A673 (cell line): Measurements from ENCODE around the gene SAMD13. TPM values are rescaled to one million over a fixed set of nuclear protein-coding genes. Genes with fewer than 3 reads are reported as not detected.

Experiments
- BruUV-seq: library from RNA; stranded (reverse); fragments of 400-500 nt; replicated peaks from 2 replicates; lab custom pipeline; 2021; lab: Mats Ljungman, UMichigan
- CTCF ChIA-PET: fragments of 300-600 bp; sonication (Branson Sonifier 250); formaldehyde crosslinking; loops from one replicate; lab custom pipeline; 2022; ENCODE audit warnings: antibody characterized with exemption; lab: Charles Lee
- POLR2A ChIA-PET: fragments of 300-600 bp; sonication (Branson Sonifier 250); formaldehyde crosslinking; loops from one replicate; lab custom pipeline; 2022; ENCODE audit warnings: antibody characterized with exemption; ENCODE audit not compliant: low non-redundant PET; lab: Charles Lee
- DNase-seq: peaks from one replicate; pipeline ENCODE4 v3.0.0-alpha.2; 2015; ENCODE audit warnings: low spot score
- H3K27ac ChIP-seq: fragments of 200-600 bp; sonication (generic); 2 replicates; pipeline ENCODE4 v1.5.1; 2016; ENCODE audit warnings: mixed run types, low read depth, mild to moderate bottlenecking, mixed read lengths, antibody characterized with exemption, low read length; ENCODE audit not compliant: poor library complexity, severe bottlenecking
- H3K27me3 ChIP-seq: fragments of 200-600 bp; sonication (generic); replicated peaks from 2 replicates; pipeline ENCODE4 v1.6.1; 2017; ENCODE audit warnings: mixed run types, low read depth, mild to moderate bottlenecking, mixed read lengths, antibody characterized with exemption, low read length; ENCODE audit not compliant: insufficient read depth, poor library complexity
- H3K36me3 ChIP-seq: fragments of 200-600 bp; sonication (generic); 2 replicates; pipeline ENCODE4 v1.6.1; 2016; ENCODE audit warnings: mixed run types, mild to moderate bottlenecking, mixed read lengths, antibody characterized with exemption, low read length; ENCODE audit not compliant: insufficient read depth, poor library complexity, severe bottlenecking
- H3K4me1 ChIP-seq: fragments of 200-600 bp; sonication (generic); 2 replicates; pipeline ENCODE4 v1.6.1; 2017; ENCODE audit warnings: mixed run types, mild to moderate bottlenecking, mixed read lengths, antibody characterized with exemption, low read length; ENCODE audit not compliant: insufficient read depth, poor library complexity, severe bottlenecking
- H3K4me3 ChIP-seq: fragments of 200-600 bp; sonication (generic); 2 replicates; pipeline ENCODE4 v1.5.1; 2016; ENCODE audit warnings: low read depth, mixed run types, mild to moderate bottlenecking, mixed read lengths, low read length; ENCODE audit not compliant: poor library complexity, severe bottlenecking
- H3K9me3 ChIP-seq: fragments of 200-600 bp; sonication (generic); 2 replicates; pipeline ENCODE4 v1.6.1; 2016; ENCODE audit warnings: mixed run types, low read depth, mild to moderate bottlenecking, mixed read lengths, antibody characterized with exemption, low read length; ENCODE audit not compliant: poor library complexity, severe bottlenecking
- CTCF ChIP-seq: fragments of 300-800, 200-600 bp; sonication (generic); conservative IDR thresholded peaks from 2 replicates; pipeline ENCODE4 v1.5.1; 2017; ENCODE audit warnings: low read depth, mild to moderate bottlenecking, antibody characterized with exemption, low read length, moderate library complexity, mixed read lengths
- EZH2 ChIP-seq: fragments of 200-600 bp; sonication (generic); IDR thresholded peaks from 2 replicates; pipeline ENCODE4 v1.6.1; 2017; ENCODE audit warnings: borderline replicate concordance, low read depth, mild to moderate bottlenecking, mixed read lengths, antibody characterized with exemption, low read length; ENCODE audit not compliant: poor library complexity, severe bottlenecking
- intact Hi-C: fragments of 100-400 bp; cut with micrococcal nuclease; formaldehyde crosslinking; loops from one replicate; pipeline ENCODE4 v1.10.0; 2022; ENCODE audit not compliant: unreplicated experiment
- total RNA-seq: library from RNA; stranded (reverse); gene quantifications from 2 replicates; pipeline ENCODE4 v1.2.3, GENCODE V29; 2021

The SAMD13 gene
- total RNA-seq, 1 experiment from 2014 or later: 1.2 TPM

GRCh38 chr1:84370831-84371394, 69.4 kb downstream of the SAMD13 start:
- H3K27me3 ChIP-seq: no peaks in the 10 kb centered on the region
- POLR2A ChIA-PET: no interaction called here
- H3K9me3 ChIP-seq: no peaks in the 10 kb centered on the region
- CTCF ChIA-PET: no interaction called here
- intact Hi-C loops: no loop called here
- H3K36me3 ChIP-seq: no peaks in the 10 kb centered on the region
- TF ChIP-seq EZH2 (no peak), CTCF (no peak)
- no peak for DNase-seq
- H3K4me3 ChIP-seq: no peak overlapping the region
- no TSS peak for BruUV-seq
- no peaks in the 10 kb centered on the region for H3K4me1 ChIP-seq
- no peak overlapping the region for H3K27ac ChIP-seq

GRCh38 chr1:84373436-84374141, 72.1 kb downstream of the SAMD13 start:
- Histone ChIP-seq H3K4me3 (no peak overlapping the region), H3K4me1 (no peaks in the 10 kb centered on the region), H3K27me3 (no peaks in the 10 kb centered on the region), H3K9me3 (no peaks in the 10 kb centered on the region), H3K27ac (no peak overlapping the region), H3K36me3 (no peaks in the 10 kb centered on the region)
- intact Hi-C loops: no loop called here
- TF ChIP-seq EZH2 (no peak), CTCF (no peak)
- POLR2A ChIA-PET: no interaction called here
- CTCF ChIA-PET: no interaction called here
- no peak for DNase-seq
- no TSS peak for BruUV-seq

GRCh38 chr1:84374991-84375696, 73.6 kb downstream of the SAMD13 start:
- BruUV-seq: no TSS peak
- no peak for DNase-seq

More at GRCh38 chr1:84374991-84375696, 73.6 kb downstream of the SAMD13 start:
- TF ChIP-seq EZH2 (no peak), CTCF (no peak)
- POLR2A ChIA-PET: no interaction called here
- Histone ChIP-seq H3K27me3 (no peaks in the 10 kb centered on the region), H3K4me1 (no peaks in the 10 kb centered on the region), H3K4me3 (no peak overlapping the region), H3K27ac (no peak overlapping the region), H3K36me3 (no peaks in the 10 kb centered on the region), H3K9me3 (no peaks in the 10 kb centered on the region)
- CTCF ChIA-PET: no interaction called here
- intact Hi-C loops: no loop called here
